GM18951 (cell line): ENCODE measurements around the gene ARHGAP15.

Experiments used
- POLR2A ChIP-seq: IDR thresholded peaks from 4 replicates; pipeline ENCODE4 v1.6.1; 2011; ENCODE audit warnings: mild to moderate bottlenecking; ENCODE audit not compliant: insufficient read length, insufficient read depth; ENCODE audit errors: extremely low read depth
- in situ Hi-C: fragments of 300-500 bp; cut with MboI; formaldehyde crosslinking; loops from one replicate; pipeline ENCODE4 v1.12.0; 2022; ENCODE audit warnings: low sequenced_read_pairs, mixed read lengths, inconsistent platforms; ENCODE audit not compliant: unreplicated experiment

ARHGAP15 gene

DNA sequence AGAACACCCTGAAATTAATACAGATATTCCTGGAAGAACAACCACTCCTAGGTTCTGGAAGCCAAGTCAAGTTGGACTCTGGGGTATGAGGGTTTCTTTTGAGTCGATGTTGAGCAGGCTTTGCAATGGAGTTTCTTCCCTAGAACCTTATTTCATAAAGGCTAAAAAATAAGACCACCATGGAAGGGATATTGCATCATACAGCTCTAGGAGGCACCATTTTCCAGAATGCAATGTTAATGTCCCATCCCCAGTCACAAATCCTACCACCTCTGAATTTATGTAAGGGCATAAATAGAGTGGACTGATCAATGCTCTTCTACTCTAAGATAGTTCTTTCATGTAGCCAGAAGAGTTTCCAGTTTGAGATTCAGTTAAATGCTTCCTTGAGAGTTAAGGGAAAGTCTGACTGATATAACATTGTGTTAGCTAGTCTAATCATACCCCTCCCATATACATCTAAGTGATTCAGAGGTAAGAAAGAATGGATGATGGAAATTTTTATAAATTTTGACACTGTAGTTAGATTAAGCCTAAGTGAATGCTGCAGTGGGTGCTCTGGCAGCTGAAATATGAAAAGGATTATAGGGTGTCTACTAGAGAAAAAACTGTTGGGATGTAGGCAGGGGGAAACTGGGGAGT lies 22.0 kb downstream of the ARHGAP15 start:
- in situ Hi-C loops = no loop called here
- no peak for TF ChIP-seq POLR2A

GRCh38 chr2:143152219-143152618 lies 23.0 kb downstream of the ARHGAP15 start:
- TF ChIP-seq POLR2A = no peak
- in situ Hi-C loops = no loop called here

GRCh38 chr2:143152637-143153036 lies 23.4 kb downstream of the ARHGAP15 start:
- no peak for TF ChIP-seq POLR2A
- in situ Hi-C loops = no loop called here

- in situ Hi-C loops = no loop called here
- no peak for TF ChIP-seq POLR2A
Measured at GRCh38 chr2:143155661-143156060, 26.4 kb downstream of the ARHGAP15 start.

GRCh38 chr2:143157001-143157400 lies 27.8 kb downstream of the ARHGAP15 start:
- in situ Hi-C loops = no loop called here
- no peak for TF ChIP-seq POLR2A

DNA sequence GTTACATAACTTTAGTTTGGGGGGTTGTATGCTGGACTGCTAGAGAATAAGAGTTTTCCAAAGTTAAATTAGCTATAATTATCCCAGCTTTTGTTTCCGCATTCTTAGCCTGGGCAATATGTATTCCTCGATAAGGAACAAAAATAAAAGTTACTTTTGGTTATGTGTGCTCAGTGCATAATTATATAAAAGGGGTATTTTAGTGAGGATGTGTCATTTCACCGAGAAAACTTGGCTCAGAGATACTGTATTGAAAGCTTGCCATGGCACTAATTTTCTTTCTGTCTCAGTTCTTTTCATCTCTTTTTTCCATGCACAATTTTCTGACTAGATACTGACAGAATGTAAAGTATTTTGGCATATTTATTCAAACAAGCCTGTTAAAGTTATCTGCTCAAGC lies 28.2 kb downstream of the ARHGAP15 start:
- in situ Hi-C loops = no loop called here
- TF ChIP-seq POLR2A = no peak

- in situ Hi-C loops = no loop called here
- TF ChIP-seq POLR2A = no peak
Measured at GRCh38 chr2:143158098-143158497, 28.9 kb downstream of the ARHGAP15 start.

DNA sequence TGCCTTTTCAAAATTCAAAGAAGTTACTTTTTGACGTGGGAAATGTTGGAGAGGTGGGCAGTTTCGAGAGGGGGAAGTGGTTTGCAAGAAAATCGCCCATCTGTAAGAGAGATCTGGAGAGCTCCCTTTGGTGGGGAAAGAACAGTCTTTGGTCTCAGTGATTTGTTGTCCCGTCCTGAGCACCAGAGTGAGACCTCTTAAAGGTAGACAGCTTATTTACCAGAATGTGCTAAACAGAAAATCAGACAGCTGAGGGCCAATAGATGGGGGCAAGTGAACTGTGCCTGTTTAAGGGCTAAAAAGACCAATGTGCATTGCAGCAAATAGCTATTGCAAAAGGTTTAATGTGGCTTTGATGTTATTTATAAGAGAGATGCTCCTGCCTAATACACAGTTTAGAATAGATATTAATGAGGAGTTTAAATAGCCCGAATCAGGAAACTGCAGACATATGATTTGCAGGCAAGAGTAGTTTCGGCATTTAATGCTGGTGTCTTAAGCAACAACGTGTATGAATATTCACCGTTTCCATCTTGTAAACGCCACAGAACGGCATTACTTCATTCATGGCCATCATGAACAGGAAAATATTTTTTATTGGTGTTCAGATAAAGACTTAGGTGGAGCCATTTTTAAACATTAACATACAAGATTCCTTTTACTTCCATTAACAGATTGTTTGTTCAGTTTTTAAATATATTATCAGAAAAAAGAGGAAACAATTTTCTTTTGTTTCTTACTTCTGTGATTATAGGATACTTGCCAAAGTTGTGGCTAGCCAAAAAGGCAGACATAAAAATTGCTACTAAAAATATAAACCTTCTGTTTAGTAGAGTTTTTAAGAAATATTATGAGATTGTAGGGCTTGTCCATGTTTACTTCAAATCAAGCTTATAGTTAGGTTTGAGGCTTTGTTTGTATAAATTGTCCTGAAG lies 29.6 kb downstream of the ARHGAP15 start:
- no peak for TF ChIP-seq POLR2A
- in situ Hi-C loops = no loop called here

GRCh38 chr2:143159486-143159840 lies 30.2 kb downstream of the ARHGAP15 start:
- TF ChIP-seq POLR2A = no peak
- in situ Hi-C loops = no loop called here

- in situ Hi-C loops = no loop called here
- no peak for TF ChIP-seq POLR2A
Measured at GRCh38 chr2:143160732-143161707, 31.8 kb downstream of the ARHGAP15 start.

- in situ Hi-C loops = no loop called here
- no peak for TF ChIP-seq POLR2A
Measured at GRCh38 chr2:143162123-143162837, 33.1 kb downstream of the ARHGAP15 start.

- in situ Hi-C loops = no loop called here
- no peak for TF ChIP-seq POLR2A
Measured at GRCh38 chr2:143162997-143163396, 33.8 kb downstream of the ARHGAP15 start.
